Measurements from ENCODE around the gene CEACAM1. TPM values are rescaled to one million over a fixed set of nuclear protein-coding genes. Genes with fewer than 3 reads are reported as not detected.

The CEACAM1 gene
- total and polyA plus RNA-seq, 2 experiments from 2014 or later, result 0.63 to 3.0 TPM

GRCh38 chr19:42505066-42505465 lies 23.2 kb downstream of the CEACAM1 start (continued):
- TF ChIP-seq REST (IDR thresholded peaks at IDR 0.05; ENCODE audit: unreplicated experiment) (no peak), ETS1 (IDR thresholded peaks at IDR 0.05) (no peak), EZH2 (IDR thresholded peaks at IDR 0.05; ENCODE audit: low read depth, unreplicated experiment) (no peak), EZH2phosphoT487 (IDR thresholded peaks at IDR 0.05; ENCODE audit: unreplicated experiment) (no peak), NANOG (IDR thresholded peaks at IDR 0.05; ENCODE audit: borderline replicate concordance) (no peak), ZNF114 (CRISPR knock-in tag; IDR thresholded peaks at IDR 0.05) (no peak)

- Mint-ChIP-seq H3K4me1 (peaks cover 34% of the 10 kb centered on the region), H3K4me3 (no peak overlapping the region), H3K27me3 (ENCODE audit: insufficient read depth, low read depth, poor library complexity) (no peaks in the 10 kb centered on the region), H3K27ac (no peak overlapping the region), H3K9me3 (no peaks in the 10 kb centered on the region), H3K36me3 (ENCODE audit: low read depth) (no peaks in the 10 kb centered on the region)
- Histone ChIP-seq H3K4me1 (ENCODE audit: insufficient read depth) (peaks cover 20% of the 10 kb centered on the region), H3K36me3 (ENCODE audit: insufficient read depth) (no peaks in the 10 kb centered on the region), H2AFZ (no peak overlapping the region), H3F3A (replicated peaks; ENCODE audit: low read depth) (no peaks in the 10 kb centered on the region), H3K27me3 (ENCODE audit: insufficient read depth) (no peaks in the 10 kb centered on the region), H3K79me2 (replicated peaks; ENCODE audit: insufficient read depth) (no peaks in the 10 kb centered on the region), H3K4me3 (no peak overlapping the region), H4K20me1 (replicated peaks; ENCODE audit: insufficient read depth) (no peaks in the 10 kb centered on the region), H3K4me2 (no peak overlapping the region), H3K9me2 (ENCODE audit: insufficient read depth) (no peaks in the 10 kb centered on the region), H3K27ac (ENCODE audit: low read depth) (no peak overlapping the region)
- no peak for DNase-seq (ENCODE audit: low spot score)
- ATAC-seq, result no peak
- TF ChIP-seq ZNF114 (CRISPR knock-in tag; IDR thresholded peaks at IDR 0.05) (no peak), NANOG (IDR thresholded peaks at IDR 0.05; ENCODE audit: borderline replicate concordance) (no peak), EZH2 (IDR thresholded peaks at IDR 0.05; ENCODE audit: low read depth, unreplicated experiment) (no peak), REST (IDR thresholded peaks at IDR 0.05; ENCODE audit: unreplicated experiment) (no peak), ZNF462 (CRISPR knock-in tag; IDR thresholded peaks at IDR 0.05) (no peak), CTCF (conservative IDR thresholded peaks at IDR 0.05; ENCODE audit: low read depth in 2 of 2) (no peak)
Measured at GRCh38 chr19:42501733-42502132, 26.5 kb downstream of the CEACAM1 start.

All from GM23338 (cell line).